Choroid plexus epithelial cell (primary cell): ENCODE data around the gene TANC1.
A peak's percentile ranks its signal among the peaks of the same experiment; 100 is the strongest.
"Not testable (repeated sequence)": the region's sequence is repeated elsewhere in the genome, so short reads cannot be mapped to it uniquely, and the experiment has no call there.

ENCODE experiments used
- DNase-seq: peaks from one replicate; pipeline ENCODE4 v3.0.0-alpha.2; 2010; ENCODE audit warnings: low read depth
- H3K4me3 ChIP-seq: 2 replicates; pipeline ENCODE4 v1.5.1; 2011; ENCODE audit warnings: low read depth, mild to moderate bottlenecking, control low read depth, low read length, moderate library complexity
- TF ChIP-seq, protein P1 (sequence below): conservative IDR thresholded peaks from 2 replicates; pipeline ENCODE4 v1.5.1; 2011; ENCODE audit warnings: low read depth, mild to moderate bottlenecking, control low read depth, inconsistent platforms, low read length, moderate library complexity

The TANC1 gene

GRCh38 chr2:159090514-159091201 is 122.2 kb downstream of the TANC1 start:
- H3K4me3 ChIP-seq = no peak overlapping the region
- DNase-seq = peak; percentile 70
- TF ChIP-seq, protein P1, sequence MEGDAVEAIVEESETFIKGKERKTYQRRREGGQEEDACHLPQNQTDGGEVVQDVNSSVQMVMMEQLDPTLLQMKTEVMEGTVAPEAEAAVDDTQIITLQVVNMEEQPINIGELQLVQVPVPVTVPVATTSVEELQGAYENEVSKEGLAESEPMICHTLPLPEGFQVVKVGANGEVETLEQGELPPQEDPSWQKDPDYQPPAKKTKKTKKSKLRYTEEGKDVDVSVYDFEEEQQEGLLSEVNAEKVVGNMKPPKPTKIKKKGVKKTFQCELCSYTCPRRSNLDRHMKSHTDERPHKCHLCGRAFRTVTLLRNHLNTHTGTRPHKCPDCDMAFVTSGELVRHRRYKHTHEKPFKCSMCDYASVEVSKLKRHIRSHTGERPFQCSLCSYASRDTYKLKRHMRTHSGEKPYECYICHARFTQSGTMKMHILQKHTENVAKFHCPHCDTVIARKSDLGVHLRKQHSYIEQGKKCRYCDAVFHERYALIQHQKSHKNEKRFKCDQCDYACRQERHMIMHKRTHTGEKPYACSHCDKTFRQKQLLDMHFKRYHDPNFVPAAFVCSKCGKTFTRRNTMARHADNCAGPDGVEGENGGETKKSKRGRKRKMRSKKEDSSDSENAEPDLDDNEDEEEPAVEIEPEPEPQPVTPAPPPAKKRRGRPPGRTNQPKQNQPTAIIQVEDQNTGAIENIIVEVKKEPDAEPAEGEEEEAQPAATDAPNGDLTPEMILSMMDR = no peak

- no peak overlapping the region for H3K4me3 ChIP-seq
- DNase-seq = peak; percentile 85
Measured at GRCh38 chr2:159091381-159091780, 122.9 kb downstream of the TANC1 start.

GRCh38 chr2:159091976-159092375 is 123.5 kb downstream of the TANC1 start:
- no peak for DNase-seq
- no peak overlapping the region for H3K4me3 ChIP-seq
- TF ChIP-seq, protein P1 = no peak

More at GRCh38 chr2:159091381-159091780, 122.9 kb downstream of the TANC1 start:
- TF ChIP-seq, protein P1 = no peak

GRCh38 chr2:159093497-159093896 is 125.1 kb downstream of the TANC1 start:
- no peak for DNase-seq
- TF ChIP-seq, protein P1 = no peak
- H3K4me3 ChIP-seq = no peak overlapping the region

DNA sequence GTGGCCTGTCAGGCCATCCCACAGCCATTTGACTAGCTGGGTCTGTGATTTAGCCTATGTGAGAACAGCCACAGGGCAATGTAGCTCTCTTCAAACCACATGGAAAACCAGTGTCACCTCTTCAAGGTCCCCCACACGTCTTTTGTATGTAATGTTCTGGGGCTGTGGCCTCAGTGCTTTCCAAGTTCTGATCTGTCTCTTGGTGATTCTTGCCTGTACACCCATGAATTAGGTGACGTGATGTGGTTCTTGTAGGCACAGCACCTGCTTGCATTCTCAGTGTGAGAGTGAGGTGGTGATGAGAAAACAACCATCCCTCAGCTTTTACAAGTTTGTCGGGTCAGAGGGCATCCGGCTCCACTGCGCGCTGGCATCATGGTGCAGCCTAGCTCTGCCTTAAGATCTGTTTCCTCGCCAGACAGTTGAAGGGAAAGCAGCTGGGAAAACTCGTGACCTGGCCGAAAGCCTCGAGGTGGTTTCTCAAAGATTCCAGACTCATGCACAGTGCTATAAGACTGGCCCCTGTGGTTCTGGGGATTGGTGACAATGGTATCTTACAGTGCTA is 125.8 kb downstream of the TANC1 start:
- DNase-seq = peak; percentile 63
- no peak overlapping the region for H3K4me3 ChIP-seq
- TF ChIP-seq, protein P1 = no peak

DNA sequence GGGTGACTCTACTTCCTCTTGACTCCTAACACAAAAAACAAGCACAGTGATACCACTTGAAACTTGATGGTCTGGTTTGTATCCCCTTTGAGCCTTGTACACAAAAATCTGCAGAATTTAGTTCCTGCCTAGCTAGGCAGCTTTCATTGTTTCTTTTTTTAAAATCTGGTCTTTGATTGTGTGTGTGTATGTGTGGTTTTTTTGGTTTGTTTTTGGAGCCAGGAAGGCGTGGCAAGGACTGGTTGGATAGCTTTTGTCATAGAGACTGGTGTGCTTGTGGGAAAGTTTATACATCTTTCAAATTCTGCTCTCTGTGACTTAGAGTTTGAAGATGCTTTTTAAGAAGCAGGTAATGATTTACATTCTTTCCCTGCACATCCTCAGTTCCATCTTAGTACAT is 127.4 kb downstream of the TANC1 start:
- TF ChIP-seq, protein P1 = no peak
- DNase-seq = no peak
- H3K4me3 ChIP-seq = no peak overlapping the region

DNA sequence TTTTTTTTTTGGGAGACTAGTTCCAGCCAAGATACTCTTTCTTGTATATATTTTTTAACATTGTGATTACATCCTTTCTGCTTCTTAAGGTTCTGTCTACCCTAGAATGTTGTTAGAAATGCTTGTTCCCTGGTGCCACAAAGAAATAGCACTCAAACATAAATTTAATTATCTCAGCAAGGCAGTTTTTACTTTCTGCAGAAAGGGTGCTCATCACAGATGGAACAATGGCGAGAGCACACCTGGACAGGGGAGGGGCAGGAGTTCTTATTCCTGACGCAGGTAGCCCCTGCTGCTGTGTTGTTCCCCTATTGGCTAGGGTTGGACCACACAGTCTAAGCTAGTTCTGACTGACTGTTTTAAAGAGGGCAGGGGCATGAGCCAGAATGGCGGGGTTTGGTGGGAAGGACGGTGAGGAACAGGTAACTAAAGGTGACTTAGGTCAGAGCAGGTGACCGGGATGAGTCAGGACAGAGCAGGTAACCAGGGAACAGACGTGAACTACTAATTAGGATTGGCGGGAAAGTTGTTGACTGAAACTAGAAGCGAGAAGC is 127.9 kb downstream of the TANC1 start:
- DNase-seq, H3K4me3 ChIP-seq: not testable (repeated sequence)
